Measurements from ENCODE around the gene PRKAR1B. TPM values are rescaled to one million over a fixed set of nuclear protein-coding genes. Genes with fewer than 3 reads are reported as not detected.

PRKAR1B gene
- total RNA-seq, 2 experiments from 2014 or later, result 22.5 to 41.6 TPM

GRCh38 chr7:619368-619840 is 107.7 kb downstream of the PRKAR1B start:
- H3K79me2 ChIP-seq (ENCODE audit: insufficient read depth, low read depth, low read length), result no peaks in the 10 kb centered on the region
- no peak overlapping the region for H2AFZ ChIP-seq (ENCODE audit: low read length)
- peaks cover 16% of the 10 kb centered on the region; the same call in 1 of the 2 replicates for H3K36me3 ChIP-seq (ENCODE audit: insufficient read depth, low read length)
- intact Hi-C loops (cut with micrococcal nuclease; ENCODE audit: unreplicated experiment), result no loop called here
- ChIA-PET POLR2A (interaction anchor here (0.6 to 0.7 kb wide), 2 partner anchors 19 to 39 kb away, joined by 3 to 5 read pairs; no protein-coding TSS in a partner anchor), CTCF (ENCODE audit: unreplicated experiment) (no interaction called here)
- H3K9me3 ChIP-seq (ENCODE audit: low read length), result peaks cover 11% of the 10 kb centered on the region; the same call in 1 of the 2 replicates
- H3K27ac ChIP-seq (ENCODE audit: low read depth, low read length, poor library complexity, severe bottlenecking), result no peak overlapping the region
- no peak overlapping the region for H3K4me2 ChIP-seq (ENCODE audit: low read length)
- no peaks in the 10 kb centered on the region for H3K9me2 ChIP-seq (ENCODE audit: insufficient read depth, low read length)
- TF ChIP-seq EZH2phosphoT487 (IDR thresholded peaks at IDR 0.05; ENCODE audit: borderline replicate concordance, low read depth, low read length) (no peak), CTCF (conservative IDR thresholded peaks at IDR 0.05; ENCODE audit: low read length) (no peak)
- H3K4me1 ChIP-seq (ENCODE audit: insufficient read depth, low read length, poor library complexity, severe bottlenecking), result no peaks in the 10 kb centered on the region
- no peak overlapping the region for H3K4me3 ChIP-seq (ENCODE audit: low read depth, low read length, poor library complexity, severe bottlenecking)
- H4K20me1 ChIP-seq (ENCODE audit: insufficient read depth, low read length), result no peaks in the 10 kb centered on the region
- no TSS peak for BruUV-seq (replicated peaks)
- no peak for DNase-seq (ENCODE audit: low spot score)

- Histone ChIP-seq H3K27ac (ENCODE audit: low read depth, low read length, poor library complexity, severe bottlenecking) (no peak overlapping the region), H3K9me2 (ENCODE audit: insufficient read depth, low read length) (no peaks in the 10 kb centered on the region), H2AFZ (ENCODE audit: low read length) (no peak overlapping the region), H3K79me2 (ENCODE audit: insufficient read depth, low read depth, low read length) (no peaks in the 10 kb centered on the region), H3K4me3 (ENCODE audit: low read depth, low read length, poor library complexity, severe bottlenecking) (no peak overlapping the region), H3K4me1 (ENCODE audit: insufficient read depth, low read length, poor library complexity, severe bottlenecking) (no peaks in the 10 kb centered on the region), H3K36me3 (ENCODE audit: insufficient read depth, low read length) (peaks cover 15% of the 10 kb centered on the region; the same call in 1 of the 2 replicates), H4K20me1 (ENCODE audit: insufficient read depth, low read length) (no peaks in the 10 kb centered on the region), H3K9me3 (ENCODE audit: low read length) (peaks cover 11% of the 10 kb centered on the region; the same call in 1 of the 2 replicates), H3K4me2 (ENCODE audit: low read length) (no peak overlapping the region)
- TF ChIP-seq EZH2phosphoT487 (IDR thresholded peaks at IDR 0.05; ENCODE audit: borderline replicate concordance, low read depth, low read length), result no peak
- TF ChIP-seq CTCF (conservative IDR thresholded peaks at IDR 0.05; ENCODE audit: low read length), result no peak
- BruUV-seq (replicated peaks), result no TSS peak
- ChIA-PET CTCF (ENCODE audit: unreplicated experiment) (no interaction called here), POLR2A (no interaction called here)
- no peak for DNase-seq (ENCODE audit: low spot score)
- intact Hi-C loops (cut with micrococcal nuclease; ENCODE audit: unreplicated experiment), result no loop called here
These were observed 108.3 kb downstream of the PRKAR1B start for GRCh38 chr7:618539-619367.
